K562 (cell line): ENCODE measurements around the gene EEFSEC. TPM values are rescaled to one million over a fixed set of nuclear protein-coding genes. Genes with fewer than 3 reads are reported as not detected.

Experiments
- CREB3 ChIP-seq: fragments of 450-650 bp; conservative IDR thresholded peaks from 2 replicates; pipeline ENCODE4 v1.6.1; 2016; ENCODE audit warnings: missing genetic modification characterization, low read depth, mild to moderate bottlenecking, missing compliant biosample characterization, moderate library complexity
- PCBP1 ChIP-seq: fragments of 200-400 bp; formaldehyde crosslinking; IDR thresholded peaks from 2 replicates; pipeline ENCODE4 v1.6.1; 2018; ENCODE audit warnings: mild to moderate bottlenecking, low read depth, low read length; ENCODE audit not compliant: poor library complexity, severe bottlenecking
- PRMT5 ChIP-seq: sonication (generic); formaldehyde crosslinking; IDR thresholded peaks from 2 replicates; pipeline ENCODE4 v1.5.0; 2020; ENCODE audit warnings: missing genetic modification reagents
- RAD21 ChIP-seq, 2 experiments: fragments of 250-450 bp in 1 of 2; fragments of 450-650 bp in 1 of 2; sonication (Bioruptor Pico) in 1 of 2; formaldehyde crosslinking in 1 of 2; IDR thresholded peaks in 1 of 2; conservative IDR thresholded peaks in 1 of 2; 2 replicates each; pipeline versions ENCODE4 v1.4.0 to v1.8.0; 2020 to 2022; ENCODE audit warnings: mild to moderate bottlenecking in 2 of 2, moderate library complexity in 1 of 2
- RREB1 ChIP-seq: fragments of 250-450 bp; sonication (Bioruptor Pico); IDR thresholded peaks from 2 replicates; pipeline ENCODE4 v1.4.0; 2020
- SREBF2 ChIP-seq: sonication (generic); formaldehyde crosslinking; IDR thresholded peaks from 2 replicates; pipeline ENCODE4 v1.4.0; 2020; ENCODE audit warnings: mild to moderate bottlenecking, missing genetic modification reagents
- YBX1 ChIP-seq: fragments of 450-650 bp; IDR thresholded peaks from 2 replicates; pipeline ENCODE4 v1.7.1; 2016; ENCODE audit warnings: mild to moderate bottlenecking
- ZNF311 ChIP-seq: fragments of 250-450 bp; sonication (Bioruptor Pico); IDR thresholded peaks from 2 replicates; pipeline ENCODE4 v1.4.0; 2020; ENCODE audit warnings: mild to moderate bottlenecking, moderate library complexity
- ZNF384 ChIP-seq: IDR thresholded peaks from 2 replicates; pipeline ENCODE4 v1.6.1; 2012; ENCODE audit warnings: low read depth, low read length, improper control_type of control experiment
- polyA plus RNA-seq, 8 experiments: library from polyadenylated mRNA; depleted of rRNA in 4 of 8; stranded (reverse) in 5 of 8; unstranded in 3 of 8; fragments of >200 nt; fragmentation: Nextera tagmentation in 2 of 8; fragmentation: Illumina TruSeq in 1 of 8; extraction: Ambion mirVana in 2 of 8; extraction: Trizol in 1 of 8; gene quantifications; 2 replicates each; pipeline versions ENCODE4 v1.2.1 to v1.2.3, GENCODE V29; 2011 to 2014; ENCODE audit warnings: inconsistent platforms in 1 of 8, missing spikeins in 1 of 8
- total RNA-seq, 7 experiments: library from RNA; depleted of rRNA in 6 of 7; stranded (reverse); fragments of >200 nt in 6 of 7; fragmentation: Illumina TruSeq in 2 of 7; extraction: Trizol in 2 of 7; gene quantifications; 2 replicates each; pipeline versions ENCODE4 v1.2.1 to v1.2.3, GENCODE V29; 2011 to 2021; ENCODE audit warnings: low replicate concordance in 1 of 7

The EEFSEC gene
- total and polyA plus RNA-seq, 9 of the 15 experiments (the other 6 are each of a cell fraction or from before 2014, with no cell fraction given) = 0.35 to 11.8 (median 7.7) TPM

- no peak for TF ChIP-seq RREB1
- TF ChIP-seq ZNF311 (CRISPR knock-in tag) = no peak
- no peak for TF ChIP-seq RAD21 (CRISPR knock-in tag; conservative IDR thresholded peaks at IDR 0.05 in 1 of 2, IDR thresholded peaks at IDR 0.05 in 1 of 2)
- peak; percentile 34; the same call in 1 of the 2 replicates for TF ChIP-seq CREB3
- TF ChIP-seq ZNF384 = no peak
- TF ChIP-seq SREBF2 = no peak
- TF ChIP-seq PRMT5 (CRISPR knock-in tag) = no peak
- TF ChIP-seq YBX1 = no peak
- no peak for TF ChIP-seq PCBP1
Observed at GRCh38 chr3:128416578-128417211, 263.4 kb downstream of the EEFSEC start (continued).
